ENCODE results near the gene METTL16. TPM values are rescaled to one million over a fixed set of nuclear protein-coding genes. Genes with fewer than 3 reads are reported as not detected.
A peak's percentile ranks its signal among the peaks of the same experiment; 100 is the strongest.

Gene METTL16
- total RNA-seq, 1 experiment from 2014 or later, result 54.1 TPM

GRCh38 chr17:2394775-2395201 lies 116.9 kb downstream of the METTL16 start:
- Mint-ChIP-seq H3K27ac (no peak overlapping the region), H3K4me1 (peaks cover 42% of the 10 kb centered on the region), H3K27me3 (ENCODE audit: low read depth) (no peaks in the 10 kb centered on the region), H3K9me3 (no peaks in the 10 kb centered on the region), H3K36me3 (no peaks in the 10 kb centered on the region), H3K4me3 (peak overlapping the region; percentile 41; the same call in 1 of the 2 replicates)
- ChIA-PET POLR2A (interaction anchor here (0.6 kb wide), 1 partner anchor 16 kb away, joined by 4 read pairs; no protein-coding TSS in a partner anchor), CTCF (interaction anchor here (1.1 to 5.2 kb wide), 2 partner anchors 12 to 21 kb away, joined by 3 to 84 read pairs; no protein-coding TSS in a partner anchor)
- TF ChIP-seq E2F5 (CRISPR knock-in tag; IDR thresholded peaks at IDR 0.05) (no peak), IRF2 (CRISPR knock-in tag; IDR thresholded peaks at IDR 0.05; ENCODE audit: borderline replicate concordance, low read depth) (no peak), NFATC4 (CRISPR knock-in tag; IDR thresholded peaks at IDR 0.05) (no peak), EMX1 (CRISPR knock-in tag; IDR thresholded peaks at IDR 0.05) (no peak), ATF1 (CRISPR knock-in tag; IDR thresholded peaks at IDR 0.05) (no peak), ZNF263 (CRISPR knock-in tag; IDR thresholded peaks at IDR 0.05; ENCODE audit: low read depth) (no peak), NFYB (CRISPR knock-in tag; conservative IDR thresholded peaks at IDR 0.05; ENCODE audit: low read depth) (no peak)
- ATAC-seq (no peak), DNase-seq (ENCODE audit: low spot score) (no peak)

GRCh38 chr17:2393954-2394749 lies 117.5 kb downstream of the METTL16 start:
- TF ChIP-seq AR (CRISPR knock-in tag; IDR thresholded peaks at IDR 0.05), result no peak
- no peak for TF ChIP-seq NFYB (CRISPR knock-in tag; conservative IDR thresholded peaks at IDR 0.05; ENCODE audit: low read depth)
- TF ChIP-seq PREB (CRISPR knock-in tag; IDR thresholded peaks at IDR 0.05; ENCODE audit: borderline replicate concordance), result no peak
- no peak for TF ChIP-seq JAZF1 (CRISPR knock-in tag; IDR thresholded peaks at IDR 0.05)
- no peak for TF ChIP-seq ZNF671 (CRISPR knock-in tag; IDR thresholded peaks at IDR 0.05)
- no peak for TF ChIP-seq ZNF396 (CRISPR knock-in tag; IDR thresholded peaks at IDR 0.05; ENCODE audit: borderline replicate concordance)
- TF ChIP-seq PRRX2 (CRISPR knock-in tag; IDR thresholded peaks at IDR 0.05), result no peak
- TF ChIP-seq ZNF263 (CRISPR knock-in tag; IDR thresholded peaks at IDR 0.05; ENCODE audit: low read depth), result no peak
- no peak for TF ChIP-seq RELA (CRISPR knock-in tag; IDR thresholded peaks at IDR 0.05; ENCODE audit: borderline replicate concordance)
- Mint-ChIP-seq H3K4me3 (peak overlapping the region; percentile 79), H3K27me3 (ENCODE audit: low read depth) (no peaks in the 10 kb centered on the region), H3K27ac (peak overlapping the region; percentile 96), H3K4me1 (peaks cover 46% of the 10 kb centered on the region), H3K9me3 (no peaks in the 10 kb centered on the region), H3K36me3 (no peaks in the 10 kb centered on the region)
- peak; percentile 3 for ATAC-seq
- ChIA-PET POLR2A (interaction anchor here (1.8 to 2.2 kb wide), 2 partner anchors 8 to 22 kb away, joined by 7 to 13 read pairs; no protein-coding TSS in a partner anchor), CTCF (interaction anchor here (0.6 to 5.2 kb wide), 5 partner anchors 7 to 355 kb away, joined by 3 to 84 read pairs (median 6); no protein-coding TSS in a partner anchor)
- no peak for DNase-seq (ENCODE audit: low spot score)

GRCh38 chr17:2393174-2393953 lies 118.3 kb downstream of the METTL16 start:
- Mint-ChIP-seq H3K9me3 (no peaks in the 10 kb centered on the region), H3K4me1 (peaks cover 50% of the 10 kb centered on the region), H3K27me3 (ENCODE audit: low read depth) (no peaks in the 10 kb centered on the region), H3K27ac (no peak overlapping the region), H3K36me3 (no peaks in the 10 kb centered on the region), H3K4me3 (peak overlapping the region; percentile 67)
- POLR2A ChIA-PET, result interaction anchor here (0.6 to 2.2 kb wide), 7 partner anchors 9 to 294 kb away, joined by 3 to 13 read pairs (median 3); no protein-coding TSS in a partner anchor
- DNase-seq (ENCODE audit: low spot score) (peak; percentile 83), ATAC-seq (peak; percentile 27)
- CTCF ChIA-PET, result interaction anchor here (0.6 to 5.2 kb wide), 14 partner anchors 8 to 745 kb away, joined by 3 to 84 read pairs (median 4); partner anchors contain the start of gene TSR1
- peak; percentile 73; the same call in 1 of the 2 replicates for TF ChIP-seq MAX (CRISPR knock-in tag; IDR thresholded peaks at IDR 0.05)
- no peak for TF ChIP-seq GTF2I (CRISPR knock-in tag; conservative IDR thresholded peaks at IDR 0.05)
- TF ChIP-seq NFATC4 (CRISPR knock-in tag; IDR thresholded peaks at IDR 0.05), result no peak
- no peak for TF ChIP-seq ZNF396 (CRISPR knock-in tag; IDR thresholded peaks at IDR 0.05; ENCODE audit: borderline replicate concordance)
- TF ChIP-seq E2F4 (CRISPR knock-in tag; IDR thresholded peaks at IDR 0.05; ENCODE audit: borderline replicate concordance, low read depth), result no peak
- TF ChIP-seq ETV6 (CRISPR knock-in tag; IDR thresholded peaks at IDR 0.05), result peak; percentile 48; the same call in 1 of the 2 replicates
- TF ChIP-seq ZNF425 (CRISPR knock-in tag; conservative IDR thresholded peaks at IDR 0.05), result no peak
